HCT116 (cell line): Measurements from ENCODE around the gene TTC16. TPM values are rescaled to one million over a fixed set of nuclear protein-coding genes. Genes with fewer than 3 reads are reported as not detected.

Source experiments
- ATAC-seq: fragments of 200-7000 bp; cut with Tn5 transposase; 2 replicates; pipeline ENCODE4 v1.9.1; 2020; ENCODE audit warnings: mild to moderate bottlenecking, moderate library complexity
- BruUV-seq: library from RNA; stranded (reverse); fragments of 400-500 nt; replicated peaks from 2 replicates; lab custom pipeline; 2021; lab: Mats Ljungman, UMichigan
- CTCF ChIA-PET: fragments of 300-600 bp; sonication (Branson Sonifier 250); formaldehyde crosslinking; loops from one replicate; lab custom pipeline; 2021; ENCODE audit warnings: antibody characterized with exemption; lab: Charles Lee
- POLR2A ChIA-PET: fragments of 300-600, 350-600 bp; sonication (Branson Sonifier 250); formaldehyde crosslinking; loops from one replicate; lab custom pipeline; 2021; ENCODE audit warnings: antibody characterized with exemption; lab: Charles Lee
- RAD21 ChIA-PET, 2 experiments: fragments of 300-600 bp; sonication (Branson Sonifier 250); formaldehyde crosslinking; loops; one replicate each; lab custom pipeline; 2023; ENCODE audit warnings: low total read pairs in 2 of 2; ENCODE audit not compliant: uncharacterized antibody in 2 of 2, unreplicated experiment in 2 of 2, low non-redundant PET in 1 of 2; lab: Charles Lee
- DNase-seq: peaks from one replicate; pipeline ENCODE4 v3.0.0-alpha.2; 2010; ENCODE audit warnings: low read depth, low spot score
- H2AFZ ChIP-seq: fragments of 200-600 bp; shearing (Covaris generic), sonication (generic); 2 replicates; pipeline ENCODE4 v1.6.1; 2017; ENCODE audit warnings: low read depth, mixed run types, mixed read lengths, antibody characterized with exemption, low read length; ENCODE audit not compliant: poor library complexity, severe bottlenecking
- H3K27ac ChIP-seq: 2 replicates; pipeline ENCODE4 v1.5.1; 2012; ENCODE audit warnings: low read depth, low read length
- H3K27me3 ChIP-seq: fragments of 200-600 bp; sonication (generic); 2 replicates; pipeline ENCODE4 v1.6.1; 2016; ENCODE audit warnings: mixed run types, low read length, mixed read lengths; ENCODE audit not compliant: insufficient read depth
- H3K36me3 ChIP-seq, 2 experiments: fragments of 200-500 bp in 1 of 2; fragments of 200-600 bp in 1 of 2; sonication (Bioruptor generic) in 1 of 2; sonication (generic) in 1 of 2; 2 replicates each; pipeline versions ENCODE4 v1.5.1 to v1.6.1; 2014 to 2016; ENCODE audit warnings: low read length in 2 of 2, inconsistent platforms in 1 of 2, mixed read lengths in 1 of 2, mixed run types in 1 of 2; ENCODE audit not compliant: insufficient read depth in 2 of 2, control insufficient read depth in 1 of 2
- H3K4me1 ChIP-seq, 2 experiments: fragments of 200-600 bp in 1 of 2; sonication (generic) in 1 of 2; 2 replicates each; pipeline versions ENCODE4 v1.5.1 to v1.6.1; 2012 to 2017; ENCODE audit warnings: low read length in 2 of 2, inconsistent platforms in 1 of 2, mild to moderate bottlenecking in 1 of 2, mixed read lengths in 1 of 2, mixed run types in 1 of 2, moderate library complexity in 1 of 2; ENCODE audit not compliant: insufficient read depth in 2 of 2, control insufficient read depth in 1 of 2
- H3K4me2 ChIP-seq: fragments of 200-600 bp; sonication (generic); 2 replicates; pipeline ENCODE4 v1.6.1; 2017; ENCODE audit warnings: mixed run types, low read length, mixed read lengths
- H3K4me3 ChIP-seq, 2 experiments: fragments of 200-600 bp in 1 of 2; sonication (generic) in 1 of 2; replicated peaks in 1 of 2; 2 replicates each; pipeline ENCODE4 v1.5.1; 2011 to 2016; ENCODE audit warnings: low read length in 2 of 2, control low read depth in 1 of 2, low read depth in 1 of 2, mild to moderate bottlenecking in 1 of 2, mixed read lengths in 1 of 2, mixed run types in 1 of 2
- H3K79me2 ChIP-seq: fragments of 200-600 bp; sonication (generic); 2 replicates; pipeline ENCODE4 v1.6.1; 2017; ENCODE audit warnings: mild to moderate bottlenecking, mixed run types, low read length, moderate library complexity, mixed read lengths; ENCODE audit not compliant: insufficient read depth
- H3K9ac ChIP-seq: fragments of 200-600 bp; sonication (generic); 2 replicates; pipeline ENCODE4 v1.6.1; 2016; ENCODE audit warnings: low read length, mixed read lengths
- H3K9me2 ChIP-seq: fragments of 200-600 bp; sonication (generic), shearing (Covaris generic); 2 replicates; pipeline ENCODE4 v1.6.1; 2017; ENCODE audit warnings: mixed run types, mild to moderate bottlenecking, moderate library complexity; ENCODE audit not compliant: insufficient read depth
- H3K9me3 ChIP-seq, 2 experiments: fragments of 200-500 bp in 1 of 2; fragments of 200-600 bp in 1 of 2; sonication (Bioruptor generic) in 1 of 2; sonication (generic) in 1 of 2; 2 replicates each; pipeline ENCODE4 v1.6.1; 2014 to 2017; ENCODE audit warnings: low read length in 2 of 2, mixed read lengths in 2 of 2, inconsistent platforms in 1 of 2, low read depth in 1 of 2, mild to moderate bottlenecking in 1 of 2, mixed run types in 1 of 2, moderate library complexity in 1 of 2; ENCODE audit not compliant: control insufficient read depth in 1 of 2, insufficient read depth in 1 of 2
- H4K20me1 ChIP-seq: fragments of 200-600 bp; sonication (generic), shearing (Covaris generic); 2 replicates; pipeline ENCODE4 v1.6.1; 2017; ENCODE audit warnings: mixed run types, mild to moderate bottlenecking, moderate library complexity; ENCODE audit not compliant: insufficient read depth
- CBX3 ChIP-seq: IDR thresholded peaks from 2 replicates; pipeline ENCODE4 v1.6.1; 2012; ENCODE audit warnings: low read depth
- ELF1 ChIP-seq: IDR thresholded peaks from 2 replicates; pipeline ENCODE4 v1.6.1; 2012; ENCODE audit warnings: low read depth, borderline replicate concordance
- FOSL1 ChIP-seq: IDR thresholded peaks from 2 replicates; pipeline ENCODE4 v1.6.1; 2012; ENCODE audit warnings: low read depth
- SIN3A ChIP-seq: IDR thresholded peaks from 2 replicates; pipeline ENCODE4 v1.6.1; 2012; ENCODE audit warnings: low read depth
- SP1 ChIP-seq: IDR thresholded peaks from 2 replicates; pipeline ENCODE4 v1.6.1; 2012; ENCODE audit warnings: low read depth
- SRF ChIP-seq: IDR thresholded peaks from 2 replicates; pipeline ENCODE4 v1.6.1; 2012; ENCODE audit warnings: low read depth
- TCF7L2 ChIP-seq: IDR thresholded peaks from 2 replicates; pipeline ENCODE4 v1.7.0; 2011; ENCODE audit warnings: borderline replicate concordance, inconsistent platforms; ENCODE audit not compliant: insufficient read depth, insufficient read length; ENCODE audit errors: extremely low read depth
- YY1 ChIP-seq: IDR thresholded peaks from 2 replicates; pipeline ENCODE4 v1.6.1; 2011; ENCODE audit warnings: low read length, low read depth, moderate library complexity, mild to moderate bottlenecking; ENCODE audit not compliant: insufficient replicate concordance; ENCODE audit errors: extremely low read depth
- ZFX ChIP-seq: fragments of 450-650 bp; IDR thresholded peaks from 2 replicates; pipeline ENCODE4 v1.6.1; 2017
- intact Hi-C: fragments of 100-400 bp; cut with micrococcal nuclease; formaldehyde crosslinking; loops from 2 replicates; pipeline ENCODE4 v1.10.0; 2022
- total RNA-seq: library from RNA; stranded (reverse); gene quantifications from one replicate; pipeline ENCODE4 v1.2.1, GENCODE V29; 2021; ENCODE audit not compliant: unreplicated experiment

The TTC16 gene
- total RNA-seq, 1 experiment from 2014 or later = not detected

DNA sequence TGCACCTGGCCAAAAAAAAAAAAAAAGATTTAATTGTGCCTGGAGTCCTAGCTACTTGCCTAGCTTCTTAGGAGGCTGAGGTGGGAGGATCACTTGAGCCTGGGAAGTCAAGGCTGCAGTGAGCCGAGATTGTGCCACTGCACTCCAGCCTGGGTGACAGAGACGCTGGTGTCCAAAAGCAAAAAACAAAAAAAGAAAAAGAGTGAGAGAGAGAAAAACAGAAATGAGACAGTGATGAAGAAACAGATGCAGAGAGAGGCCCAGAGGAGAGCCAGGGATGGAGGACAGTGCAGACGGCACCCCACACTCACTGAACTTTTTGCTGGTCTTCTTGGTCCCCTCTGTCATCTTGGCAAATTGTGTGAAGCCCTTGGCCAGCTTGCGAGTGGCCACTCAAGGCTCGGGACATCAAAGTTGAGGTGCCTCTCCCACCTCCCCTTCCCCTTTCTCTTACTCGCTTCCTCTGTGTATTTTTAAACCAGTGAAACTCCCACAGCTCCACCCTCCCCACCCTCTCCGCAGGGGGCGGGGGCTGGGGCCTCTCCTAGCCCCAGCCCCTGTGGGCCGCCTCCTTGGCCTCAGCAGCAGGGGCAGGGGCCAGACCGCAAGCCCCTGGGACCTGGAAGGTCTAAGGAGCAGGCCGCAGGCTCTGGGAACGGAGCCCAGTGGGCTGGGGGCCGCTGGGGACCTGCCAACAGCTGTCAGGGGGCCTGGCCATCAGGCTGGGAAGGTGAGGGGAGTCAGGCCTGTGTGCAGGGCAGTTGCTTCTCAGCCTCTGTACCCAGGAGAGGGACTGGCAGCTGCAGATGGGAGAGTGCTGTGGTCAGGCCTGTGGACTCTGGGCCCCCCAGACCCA is 62.6 kb downstream of the TTC16 start, which contains the start of gene SH2D3C:
SH2D3C (minus strand) TSS at position 387 of the 856 bp plus-strand sequence; CDS start at position 348, 39 bp downstream.
- POLR2A ChIA-PET = no interaction called here
- Histone ChIP-seq H4K20me1 (no peaks in the 10 kb centered on the region), H3K27ac (no peak within 1 kb of the TSS), H3K4me2 (no peak within 1 kb of the TSS), H3K36me3 (no peaks in the 10 kb centered on the region), H3K79me2 (no peaks in the 10 kb centered on the region), H3K9me2 (no peaks in the 10 kb centered on the region), H3K4me3 (no peak within 1 kb of the TSS), H3K9ac (no peak within 1 kb of the TSS)
- ATAC-seq = no peak
- intact Hi-C loops = no loop called here
- CTCF ChIA-PET = interaction anchor here (1.0 kb wide), 1 partner anchor 44 kb away, joined by 3 read pairs; the partner anchor contains the start of gene TOR2A
- no peak for TF ChIP-seq ELF1
- no peak for TF ChIP-seq ZFX
- TF ChIP-seq, all 23 proteins: peak for 0
- RAD21 ChIA-PET = no interaction called here
- no peaks in the 10 kb centered on the region for H3K9me3 ChIP-seq
- no peak within 1 kb of the TSS for H2AFZ ChIP-seq
- peaks cover 0 to 2% of the 10 kb centered on the region in 2 experiments; a peak in 2 of 4 replicates for H3K4me1 ChIP-seq
- no peaks in the 10 kb centered on the region for H3K27me3 ChIP-seq
- no peak for DNase-seq
- no TSS peak for BruUV-seq

DNA sequence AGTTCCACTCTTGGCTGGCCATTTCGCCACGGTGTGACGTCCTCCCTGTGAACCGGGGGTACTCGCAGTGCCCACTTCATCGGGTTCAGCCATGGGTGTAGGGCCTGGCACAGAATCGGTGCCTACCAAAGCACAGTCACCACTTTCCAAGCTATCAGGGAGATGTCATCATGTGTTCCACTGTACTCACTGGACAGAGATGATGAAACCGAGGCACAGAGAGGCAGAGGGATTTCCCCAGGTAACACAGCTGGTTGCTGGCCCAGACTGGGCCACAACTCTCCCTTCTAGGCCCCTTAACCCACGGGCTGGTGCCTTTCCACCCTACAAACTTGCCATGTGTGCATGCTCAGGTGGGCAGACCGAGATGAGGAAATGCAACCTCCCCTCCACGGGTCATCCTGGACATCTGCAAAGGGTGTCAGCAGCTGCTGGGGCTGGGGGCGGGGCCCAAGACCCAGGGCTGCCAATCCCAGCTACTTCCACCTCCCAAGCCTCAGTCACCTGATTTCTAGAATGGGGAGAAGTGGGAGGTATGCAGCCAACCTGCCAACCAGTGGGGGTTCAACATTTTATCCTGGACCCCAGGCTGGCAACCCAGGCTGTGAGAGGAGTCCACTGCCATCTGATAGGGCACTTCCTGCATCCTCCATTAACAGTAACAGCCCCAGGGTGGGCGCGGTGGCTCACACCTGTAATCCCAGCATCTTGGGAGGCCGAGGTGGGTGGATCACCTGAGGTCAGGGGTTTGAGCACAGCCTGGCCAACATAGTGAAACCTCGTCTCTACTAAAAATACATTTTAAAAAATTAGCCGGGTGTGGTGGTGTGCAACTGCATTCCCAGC is 63.5 kb downstream of the TTC16 start:
- Histone ChIP-seq H3K4me1 (peaks cover 0 to 2% of the 10 kb centered on the region in 2 experiments; a peak in 2 of 4 replicates), H3K9ac (no peak overlapping the region), H3K4me3 (no peak overlapping the region), H3K9me3 (no peaks in the 10 kb centered on the region), H4K20me1 (no peaks in the 10 kb centered on the region), H2AFZ (no peak overlapping the region), H3K36me3 (no peaks in the 10 kb centered on the region), H3K4me2 (no peak overlapping the region), H3K27ac (no peak overlapping the region), H3K79me2 (no peaks in the 10 kb centered on the region), H3K9me2 (no peaks in the 10 kb centered on the region), H3K27me3 (no peaks in the 10 kb centered on the region)
- no TSS peak for BruUV-seq
- intact Hi-C loops = no loop called here
- ATAC-seq (peak; percentile 67), DNase-seq (no peak)
- ChIA-PET RAD21 (no interaction called here), POLR2A (no interaction called here), CTCF (interaction anchor here (1.0 kb wide), 1 partner anchor 44 kb away, joined by 3 read pairs; the partner anchor contains the start of gene TOR2A)
- no peak for TF ChIP-seq SIN3A
- TF ChIP-seq SRF = no peak
- no peak for TF ChIP-seq TCF7L2
- TF ChIP-seq SP1 = no peak
- TF ChIP-seq CBX3 = no peak
- no peak for TF ChIP-seq YY1
- TF ChIP-seq ELF1 = no peak
- TF ChIP-seq FOSL1 = no peak
- TF ChIP-seq ZFX = no peak
